Fibroblast of lung (primary cell): ENCODE data around the gene FAM187B. TPM values are rescaled to one million over a fixed set of nuclear protein-coding genes. Genes with fewer than 3 reads are reported as not detected.
A peak's percentile ranks its signal among the peaks of the same experiment; 100 is the strongest.

Experiments used
- DNase-seq, 2 donors: peaks; one replicate each; pipeline versions ENCODE4 v3.0.0 to v3.0.0-alpha.2; 2010; ENCODE audit warnings: low read depth in 2 of 2
- H2AFZ ChIP-seq: 2 replicates; pipeline ENCODE4 v1.5.1; 2012; ENCODE audit warnings: low read length, control low read depth, inconsistent platforms
- H3K27ac ChIP-seq: 2 replicates; pipeline ENCODE4 v1.5.1; 2011; ENCODE audit warnings: low read length, control low read depth; ENCODE audit not compliant: insufficient read depth
- H3K27me3 ChIP-seq: 2 replicates; pipeline ENCODE4 v1.5.1; 2011; ENCODE audit warnings: mild to moderate bottlenecking, low read length; ENCODE audit not compliant: control insufficient read depth, insufficient read depth
- H3K36me3 ChIP-seq: 2 replicates; pipeline ENCODE4 v1.5.1; 2011; ENCODE audit warnings: low read length; ENCODE audit not compliant: control insufficient read depth, insufficient read depth
- H3K4me1 ChIP-seq: 2 replicates; pipeline ENCODE4 v1.5.1; 2011; ENCODE audit warnings: low read length; ENCODE audit not compliant: control insufficient read depth, insufficient read depth; ENCODE audit errors: extremely low read depth
- H3K4me2 ChIP-seq: 2 replicates; pipeline ENCODE4 v1.5.1; 2011; ENCODE audit warnings: low read length, control low read depth; ENCODE audit not compliant: insufficient read depth; ENCODE audit errors: extremely low read depth
- H3K4me3 ChIP-seq, 4 experiments: fragments of 200-600 bp in 1 of 4; sonication (generic) in 1 of 4; replicated peaks in 1 of 4; 2 replicates each; pipeline ENCODE4 v1.5.1; 2011 to 2016; ENCODE audit warnings: low read length in 4 of 4, low read depth in 3 of 4, mild to moderate bottlenecking in 3 of 4, control low read depth in 2 of 4, inconsistent platforms in 1 of 4, mixed read lengths in 1 of 4; ENCODE audit not compliant: insufficient read depth in 1 of 4; ENCODE audit errors: control extremely low read depth in 1 of 4
- H3K79me2 ChIP-seq: 2 replicates; pipeline ENCODE4 v1.5.1; 2012; ENCODE audit warnings: mild to moderate bottlenecking, low read length, inconsistent platforms; ENCODE audit not compliant: control insufficient read depth, insufficient read depth
- H3K9ac ChIP-seq: 2 replicates; pipeline ENCODE4 v1.5.1; 2011; ENCODE audit warnings: mild to moderate bottlenecking, low read length, control low read depth; ENCODE audit not compliant: insufficient read depth
- H3K9me3 ChIP-seq: 2 replicates; pipeline ENCODE4 v1.5.1; 2012; ENCODE audit warnings: low read depth, low read length; ENCODE audit not compliant: control insufficient read depth, insufficient read depth
- H4K20me1 ChIP-seq: 2 replicates; pipeline ENCODE4 v1.5.1; 2011; ENCODE audit warnings: low read length; ENCODE audit not compliant: control insufficient read depth, insufficient read depth; ENCODE audit errors: extremely low read depth
- EZH2 ChIP-seq: IDR thresholded peaks from 2 replicates; pipeline ENCODE4 v1.5.1; 2012; ENCODE audit warnings: low read length, control low read depth, mild to moderate bottlenecking; ENCODE audit errors: missing control alignments
- polyA plus RNA-seq, 2 donors: library from polyadenylated mRNA; depleted of rRNA in 1 of 2; stranded (reverse) in 1 of 2; unstranded in 1 of 2; fragments of >200 nt; gene quantifications; 2 replicates each; pipeline ENCODE4 v1.2.1, GENCODE V29; 2011 to 2012; ENCODE audit warnings: missing spikeins in 1 of 2
- total RNA-seq: library from RNA; depleted of rRNA; stranded (reverse); fragments of >200 nt; gene quantifications from 2 replicates; pipeline ENCODE4 v1.2.1, GENCODE V29; 2014
- TF ChIP-seq, protein P1 (sequence below), 2 donors: IDR thresholded peaks in 1 of 2; conservative IDR thresholded peaks in 1 of 2; 1 replicate in 1 of 2; 2 replicates in 1 of 2; pipeline ENCODE4 v1.5.1; 2011 to 2012; ENCODE audit warnings: low read length in 2 of 2, control low read depth in 1 of 2, inconsistent platforms in 1 of 2, low read depth in 1 of 2, mild to moderate bottlenecking in 1 of 2

FAM187B gene
- total and polyA plus RNA-seq, 2 donors (not counting 1 experiment from before 2014, with no cell fraction given) = not detected

DNA sequence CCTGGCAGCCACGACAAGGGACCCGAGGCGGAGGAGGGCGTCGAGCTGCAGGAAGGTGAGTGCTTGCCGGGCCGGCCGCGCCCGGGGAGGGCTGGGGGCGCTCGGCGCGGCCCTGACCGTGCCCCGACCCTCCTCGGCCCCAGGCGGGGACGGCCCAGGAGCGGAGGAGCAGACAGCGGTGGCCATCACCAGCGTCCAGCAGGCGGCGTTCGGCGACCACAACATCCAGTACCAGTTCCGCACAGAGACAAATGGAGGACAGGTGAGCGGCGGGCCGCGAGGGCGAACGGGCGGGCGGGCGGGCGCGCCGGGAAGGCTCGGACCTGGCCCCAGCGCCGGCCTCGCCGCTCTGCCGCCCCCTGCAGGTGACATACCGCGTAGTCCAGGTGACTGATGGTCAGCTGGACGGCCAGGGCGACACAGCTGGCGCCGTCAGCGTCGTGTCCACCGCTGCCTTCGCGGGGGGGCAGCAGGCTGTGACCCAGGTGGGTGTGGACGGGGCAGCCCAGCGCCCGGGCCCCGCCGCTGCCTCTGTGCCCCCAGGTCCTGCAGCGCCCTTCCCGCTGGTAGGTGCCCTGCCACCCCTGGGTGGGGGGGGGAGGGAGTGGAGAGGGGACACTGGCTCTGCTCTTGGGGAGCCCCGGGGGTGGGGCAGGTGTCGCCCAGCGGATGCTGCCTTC, 41.0 kb upstream of the FAM187B start:
- peak; percentile 75 to 77 for DNase-seq
- peaks cover 12% of the 10 kb centered on the region for H3K79me2 ChIP-seq
- peaks cover 2% of the 10 kb centered on the region for H3K4me1 ChIP-seq
- H3K4me3 ChIP-seq = peak overlapping the region; percentile 5 to 64 (median 42)
- no peak overlapping the region for H3K27ac ChIP-seq
- no peaks in the 10 kb centered on the region for H3K27me3 ChIP-seq
- no peaks in the 10 kb centered on the region for H3K9me3 ChIP-seq
- peaks cover 15% of the 10 kb centered on the region for H3K36me3 ChIP-seq
- peak overlapping the region; percentile 51 for H3K9ac ChIP-seq
- no peaks in the 10 kb centered on the region for H4K20me1 ChIP-seq
- H2AFZ ChIP-seq = peak overlapping the region; percentile 29
- H3K4me2 ChIP-seq = peak overlapping the region; percentile 59
- TF ChIP-seq EZH2 = no peak
- TF ChIP-seq, protein P1, sequence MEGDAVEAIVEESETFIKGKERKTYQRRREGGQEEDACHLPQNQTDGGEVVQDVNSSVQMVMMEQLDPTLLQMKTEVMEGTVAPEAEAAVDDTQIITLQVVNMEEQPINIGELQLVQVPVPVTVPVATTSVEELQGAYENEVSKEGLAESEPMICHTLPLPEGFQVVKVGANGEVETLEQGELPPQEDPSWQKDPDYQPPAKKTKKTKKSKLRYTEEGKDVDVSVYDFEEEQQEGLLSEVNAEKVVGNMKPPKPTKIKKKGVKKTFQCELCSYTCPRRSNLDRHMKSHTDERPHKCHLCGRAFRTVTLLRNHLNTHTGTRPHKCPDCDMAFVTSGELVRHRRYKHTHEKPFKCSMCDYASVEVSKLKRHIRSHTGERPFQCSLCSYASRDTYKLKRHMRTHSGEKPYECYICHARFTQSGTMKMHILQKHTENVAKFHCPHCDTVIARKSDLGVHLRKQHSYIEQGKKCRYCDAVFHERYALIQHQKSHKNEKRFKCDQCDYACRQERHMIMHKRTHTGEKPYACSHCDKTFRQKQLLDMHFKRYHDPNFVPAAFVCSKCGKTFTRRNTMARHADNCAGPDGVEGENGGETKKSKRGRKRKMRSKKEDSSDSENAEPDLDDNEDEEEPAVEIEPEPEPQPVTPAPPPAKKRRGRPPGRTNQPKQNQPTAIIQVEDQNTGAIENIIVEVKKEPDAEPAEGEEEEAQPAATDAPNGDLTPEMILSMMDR (conservative IDR thresholded peaks at IDR 0.05 in 1 of 2, IDR thresholded peaks at IDR 0.05 in 1 of 2; ENCODE audit: low read depth in 1 of 2, low read length in 2 of 2) = peak; percentile 37 to 41

DNA sequence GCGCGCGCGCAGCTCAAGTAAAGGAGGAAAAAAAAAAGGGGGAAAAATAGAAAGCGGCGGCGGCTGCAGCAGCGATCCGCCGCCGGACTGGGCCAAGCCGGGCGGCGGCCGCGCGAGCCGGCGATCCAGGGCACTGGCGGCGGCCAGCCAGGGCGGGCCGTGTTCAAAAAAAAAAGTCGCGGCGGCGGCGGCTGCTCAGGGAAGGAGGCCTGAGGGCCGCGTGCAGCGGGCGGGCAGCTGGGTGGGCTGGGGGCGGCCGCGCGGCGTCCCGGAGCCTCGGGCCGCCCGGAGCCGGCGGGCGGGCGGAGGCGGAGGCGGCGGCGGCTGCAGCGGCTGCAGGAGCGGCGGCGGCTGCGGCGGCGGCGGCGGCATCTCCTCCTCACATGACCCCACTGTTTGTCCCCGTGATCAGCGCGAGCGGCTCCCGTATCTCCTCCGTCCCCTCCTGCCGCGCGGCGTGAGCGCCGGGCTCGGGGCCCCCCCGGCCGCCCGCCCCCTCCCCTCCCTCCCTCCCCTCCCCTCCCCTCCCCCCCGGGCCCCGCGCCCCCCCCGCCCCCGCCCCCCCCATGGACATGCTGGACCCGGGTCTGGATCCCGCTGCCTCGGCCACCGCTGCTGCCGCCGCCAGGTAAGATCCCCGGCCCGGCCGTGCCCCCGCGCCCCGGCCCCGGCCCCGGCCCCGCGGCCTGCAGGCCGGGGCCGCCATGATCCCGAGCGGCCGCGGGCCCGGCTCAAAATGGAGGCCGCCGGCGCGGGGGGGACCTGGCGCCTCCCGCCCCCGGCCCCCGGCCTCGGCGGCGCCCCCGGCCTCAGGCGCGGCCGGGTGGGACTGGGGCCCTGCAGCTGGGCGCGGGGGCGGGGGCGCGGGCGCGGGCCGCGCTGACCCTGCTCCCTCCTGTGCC, 40.2 kb upstream of the FAM187B start, which contains the start of gene USF2:
Gene USF2, plus strand, starts transcription at position 427 of the 902 bp plus-strand sequence. Its CDS starts 140 bp downstream, at position 567.
- Histone ChIP-seq H3K27me3 (no peaks in the 10 kb centered on the region), H3K79me2 (peaks cover 12% of the 10 kb centered on the region), H3K9me3 (no peaks in the 10 kb centered on the region), H3K4me3 (peak within 1 kb of the TSS; percentile 81 to 96 (median 88)), H3K4me2 (peak within 1 kb of the TSS; percentile 87), H3K36me3 (peaks cover 15% of the 10 kb centered on the region), H3K27ac (peak within 1 kb of the TSS; percentile 78), H2AFZ (peak within 1 kb of the TSS; percentile 29), H3K9ac (peak within 1 kb of the TSS; percentile 89), H3K4me1 (peaks cover 2% of the 10 kb centered on the region), H4K20me1 (no peaks in the 10 kb centered on the region)
- TF ChIP-seq, protein P1 (conservative IDR thresholded peaks at IDR 0.05 in 1 of 2, IDR thresholded peaks at IDR 0.05 in 1 of 2; ENCODE audit: low read depth in 1 of 2, low read length in 2 of 2) = no peak
- no peak for TF ChIP-seq EZH2
- DNase-seq = peak; percentile 62 to 75
